GM12878 (cell line): ENCODE results near the gene RNF223. TPM values are rescaled to one million over a fixed set of nuclear protein-coding genes. Genes with fewer than 3 reads are reported as not detected.
A peak's percentile ranks its signal among the peaks of the same experiment; 100 is the strongest.

Source experiments
- ATAC-seq: fragments of 200-7000 bp; cut with Tn5 transposase; 3 replicates; pipeline ENCODE4 v1.9.1; 2020; ENCODE audit warnings: mild to moderate bottlenecking, moderate library complexity
- BruUV-seq: library from RNA; stranded (reverse); fragments of 400-500 nt; replicated peaks from 2 replicates; lab custom pipeline; 2021; lab: Mats Ljungman, UMichigan
- CTCF ChIA-PET: fragments of 300-600 bp; sonication (Branson Sonifier 250); formaldehyde crosslinking; extraction: SDS; loops from one replicate; lab custom pipeline; 2021; ENCODE audit warnings: inconsistent platforms; lab: Yijun Ruan, JAX
- POLR2A ChIA-PET: fragments of 350-600 bp; formaldehyde crosslinking; extraction: SDS; loops from one replicate; lab custom pipeline; 2021; ENCODE audit warnings: inconsistent platforms; lab: Charles Lee
- RAD21 ChIA-PET: fragments of 300-600 bp; sonication (Branson Sonifier 250); formaldehyde crosslinking; loops from one replicate; lab custom pipeline; 2023; ENCODE audit warnings: antibody characterized with exemption; ENCODE audit not compliant: unreplicated experiment; lab: Charles Lee
- SMC1A ChIA-PET: fragments of 300-600 bp; sonication (Branson Sonifier 250); formaldehyde crosslinking; loops from one replicate; lab custom pipeline; 2023; ENCODE audit not compliant: unreplicated experiment, uncharacterized antibody; lab: Charles Lee
- DNase-seq: peaks from one replicate; pipeline ENCODE4 v3.0.0-alpha.2; 2011; ENCODE audit warnings: low read depth, low spot score
- FAIRE-seq: peaks from 3 replicates; lab custom pipeline; 2011; peaks lifted over from hg19 to GRCh38; lab: Jason Lieb, UNC
- H2AFZ ChIP-seq: 2 replicates; pipeline ENCODE4 v1.6.0; 2011; ENCODE audit warnings: low read depth, low read length, control low read depth; ENCODE audit not compliant: control insufficient read depth
- H3K27ac ChIP-seq: 2 replicates; pipeline ENCODE4 v1.5.1; 2011; ENCODE audit warnings: control low read depth; ENCODE audit not compliant: control insufficient read depth, insufficient read depth
- H3K27me3 ChIP-seq, 2 experiments: replicated peaks in 1 of 2; 2 replicates each; pipeline versions ENCODE4 v1.6.0 to v1.6.1; 2011; ENCODE audit warnings: low read length in 1 of 2; ENCODE audit not compliant: control insufficient read depth in 2 of 2, insufficient read depth in 2 of 2
- H3K36me3 ChIP-seq, 2 experiments: 2 replicates each; pipeline ENCODE4 v1.5.1; 2011; ENCODE audit warnings: low read length in 1 of 2; ENCODE audit not compliant: control insufficient read depth in 2 of 2, insufficient read depth in 2 of 2
- H3K4me1 ChIP-seq: 2 replicates; pipeline ENCODE4 v1.6.1; 2011; ENCODE audit warnings: mild to moderate bottlenecking, low read length, moderate library complexity, mixed read lengths; ENCODE audit not compliant: control insufficient read depth, insufficient read depth
- H3K4me2 ChIP-seq: 2 replicates; pipeline ENCODE4 v1.6.0; 2011; ENCODE audit warnings: control low read depth; ENCODE audit not compliant: control insufficient read depth, insufficient read depth
- H3K4me3 ChIP-seq: fragments of 200-600 bp; sonication (generic); 2 replicates; pipeline ENCODE4 v1.5.1; 2016
- H3K79me2 ChIP-seq: 2 replicates; pipeline ENCODE4 v1.6.0; 2011; ENCODE audit warnings: low read length; ENCODE audit not compliant: control insufficient read depth, insufficient read depth
- H3K9ac ChIP-seq: 2 replicates; pipeline ENCODE4 v1.8.0; 2011; ENCODE audit warnings: low read length, control low read depth, mixed read lengths; ENCODE audit not compliant: control insufficient read depth, insufficient read depth
- H3K9me3 ChIP-seq: replicated peaks from 3 replicates; pipeline ENCODE4 v1.5.1; 2011; ENCODE audit warnings: mild to moderate bottlenecking, low read length; ENCODE audit not compliant: control insufficient read depth, insufficient read depth
- H4K20me1 ChIP-seq: 2 replicates; pipeline ENCODE4 v1.6.0; 2011; ENCODE audit not compliant: control insufficient read depth, insufficient read depth
- BACH1 ChIP-seq: fragments of 450-650 bp; IDR thresholded peaks from 2 replicates; pipeline ENCODE4 v1.6.1; 2017; ENCODE audit warnings: mild to moderate bottlenecking, borderline replicate concordance
- BHLHE40 ChIP-seq, 2 experiments: fragments of 450-650 bp in 1 of 2; IDR thresholded peaks; 2 replicates each; pipeline ENCODE4 v1.6.1; 2011 to 2017; ENCODE audit warnings: low read depth in 2 of 2, borderline replicate concordance in 1 of 2, improper control_type of control experiment in 1 of 2, low read length in 1 of 2, mild to moderate bottlenecking in 1 of 2
- CREB1 ChIP-seq: IDR thresholded peaks from 2 replicates; pipeline ENCODE4 v1.6.1; 2012; ENCODE audit warnings: low read depth, mild to moderate bottlenecking, inconsistent platforms
- EGR1 ChIP-seq, 2 experiments: IDR thresholded peaks; 1 replicate in 1 of 2; 2 replicates in 1 of 2; pipeline ENCODE4 v1.6.1; 2011 to 2012; ENCODE audit warnings: low read depth in 2 of 2, low read length in 2 of 2, borderline replicate concordance in 1 of 2, mild to moderate bottlenecking in 1 of 2, moderate library complexity in 1 of 2
- FOXK2 ChIP-seq: fragments of 450-650 bp; IDR thresholded peaks from 2 replicates; pipeline ENCODE4 v1.6.1; 2017; ENCODE audit warnings: mild to moderate bottlenecking, moderate library complexity
- GABPA ChIP-seq: IDR thresholded peaks from 2 replicates; pipeline ENCODE4 v1.6.1; 2014; ENCODE audit warnings: antibody characterized with exemption, low read depth, mild to moderate bottlenecking, inconsistent platforms
- IKZF1 ChIP-seq: fragments of 450-650 bp; conservative IDR thresholded peaks from 2 replicates; pipeline ENCODE4 v1.6.1; 2017; ENCODE audit warnings: antibody characterized with exemption, mild to moderate bottlenecking
- NR2F1 ChIP-seq: fragments of 450-650 bp; conservative IDR thresholded peaks from 2 replicates; pipeline ENCODE4 v1.6.1; 2017; ENCODE audit warnings: mild to moderate bottlenecking
- PAX5 ChIP-seq: IDR thresholded peaks from 2 replicates; pipeline ENCODE4 v1.6.1; 2011; ENCODE audit warnings: low read depth, low read length, borderline replicate concordance
- RAD21 ChIP-seq: IDR thresholded peaks from 2 replicates; pipeline ENCODE4 v1.6.1; 2011; ENCODE audit warnings: mild to moderate bottlenecking, low read depth, low read length, moderate library complexity; ENCODE audit not compliant: insufficient read depth
- RB1 ChIP-seq: fragments of 450-650 bp; formaldehyde crosslinking; IDR thresholded peaks from 2 replicates; pipeline ENCODE4 v1.6.1; 2017; ENCODE audit warnings: mild to moderate bottlenecking, borderline replicate concordance
- SMC3 ChIP-seq: IDR thresholded peaks from 2 replicates; pipeline ENCODE4 v1.6.1; 2011; ENCODE audit warnings: low read length, improper control_type of control experiment, borderline replicate concordance
- YY1 ChIP-seq: IDR thresholded peaks from 2 replicates; pipeline ENCODE4 v1.6.1; 2011; ENCODE audit warnings: low read depth, mild to moderate bottlenecking, low read length
- ZZZ3 ChIP-seq: IDR thresholded peaks from 2 replicates; pipeline ENCODE4 v1.6.1; 2011; ENCODE audit warnings: low read depth; ENCODE audit not compliant: control insufficient read depth, insufficient read length
- WGBS: methylation state at CpG from one replicate; pipeline ENCODE4 v1.1.6; 2016; ENCODE audit warnings: low lambda C conversion rate; ENCODE audit not compliant: insufficient replicate concordance, insufficient coverage; ENCODE audit errors: missing lambda C conversion rate; 5-methylcytosine and 5-hydroxymethylcytosine counted together
- in situ Hi-C: fragments of 300-500 bp; cut with MboI; formaldehyde crosslinking; loops from 9 replicates; pipeline ENCODE4 v1.14.3; 2018; ENCODE audit warnings: mixed read lengths
- intact Hi-C: fragments of 100-400 bp; cut with micrococcal nuclease; formaldehyde crosslinking; loops from one replicate; pipeline ENCODE4 v1.14.2; 2022; ENCODE audit not compliant: unreplicated experiment
- polyA plus RNA-seq, 11 experiments: library from polyadenylated mRNA; depleted of rRNA in 4 of 11; unstranded in 6 of 11; stranded (reverse) in 5 of 11; fragments of >200 nt; fragmentation: Nextera tagmentation in 4 of 11; fragmentation: Illumina TruSeq in 1 of 11; extraction: Ambion mirVana in 4 of 11; extraction: Trizol in 1 of 11; gene quantifications; 1 replicate in 1 of 11; 2 replicates in 10 of 11; pipeline versions ENCODE4 v1.2.1 to v1.2.3, GENCODE V29; 2011 to 2016; ENCODE audit warnings: inconsistent platforms in 2 of 11, missing spikeins in 2 of 11, low read depth in 1 of 11
- total RNA-seq, 4 experiments: library from RNA; depleted of rRNA in 3 of 4; stranded (reverse); fragments of >200 nt in 3 of 4; fragmentation: Illumina TruSeq in 1 of 4; extraction: Trizol in 1 of 4; gene quantifications; 2 replicates each; pipeline versions ENCODE4 v1.2.1 to v1.2.3, GENCODE V29; 2013 to 2021
- TF ChIP-seq, protein P1 (sequence below), 3 experiments: IDR thresholded peaks in 2 of 3; conservative IDR thresholded peaks in 1 of 3; 2 replicates each; pipeline ENCODE4 v1.5.1; 2011; ENCODE audit warnings: low read depth in 3 of 3, low read length in 3 of 3, mild to moderate bottlenecking in 3 of 3, control low read depth in 2 of 3, moderate library complexity in 2 of 3, inconsistent platforms in 1 of 3, mixed read lengths in 1 of 3; ENCODE audit not compliant: control insufficient read depth in 2 of 3, insufficient read depth in 1 of 3; ENCODE audit errors: extremely low read depth in 1 of 3
- TF ChIP-seq, protein P2 (sequence below): fragments of 450-650 bp; conservative IDR thresholded peaks from 2 replicates; pipeline ENCODE4 v1.6.1; 2017; ENCODE audit warnings: mild to moderate bottlenecking, moderate library complexity
- TF ChIP-seq, protein P3 (sequence below): fragments of 450-650 bp; IDR thresholded peaks from 2 replicates; pipeline ENCODE4 v1.6.1; 2014; ENCODE audit warnings: mild to moderate bottlenecking

Gene RNF223
- total and polyA plus RNA-seq, 10 of the 15 experiments (the other 5 are each of a cell fraction or from before 2014, with no cell fraction given): 0.06 TPM; not detected in 9

DNA sequence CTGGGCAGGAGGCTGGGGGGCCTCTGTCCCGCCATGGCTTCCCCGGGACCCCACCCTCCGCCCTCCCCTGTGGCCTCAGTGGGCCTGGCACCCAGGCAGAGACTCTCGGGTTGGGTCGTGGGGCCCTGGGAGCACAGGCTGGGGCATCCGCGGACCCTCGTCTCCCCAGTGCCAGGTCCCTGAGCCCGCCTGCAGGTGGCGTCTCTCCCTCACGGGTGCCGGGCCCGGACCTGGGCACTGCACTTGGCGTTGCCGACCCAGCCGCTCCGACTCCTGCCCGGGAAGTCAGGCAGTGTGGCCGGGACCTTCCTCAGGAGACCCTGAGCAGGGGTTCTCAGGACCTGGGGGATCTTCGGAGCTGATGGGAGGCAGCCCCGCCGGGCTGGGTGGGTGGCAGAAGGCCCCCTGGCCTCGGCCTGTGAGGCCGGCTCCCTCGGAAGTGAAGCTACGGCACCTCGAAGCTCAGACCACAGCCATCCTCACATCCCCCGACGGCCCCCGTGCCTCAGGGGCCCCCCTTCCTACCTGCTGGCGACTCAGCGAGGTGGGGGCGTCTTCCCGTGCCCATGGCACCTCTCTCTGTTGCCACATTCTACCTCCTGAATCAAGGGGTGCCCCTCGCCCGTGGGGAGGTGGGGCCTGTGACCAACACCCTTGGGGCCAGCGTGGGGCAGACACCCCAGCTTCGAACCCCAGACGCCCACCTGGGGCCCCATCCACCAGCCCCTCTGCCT lies 48.1 kb upstream of the RNF223 start:
- ChIA-PET RAD21 (interaction anchor here (0.6 to 5.6 kb wide), 23 partner anchors 14 to 183 kb away, joined by 3 to 92 read pairs (median 4); partner anchors contain the start of genes SDF4, TNFRSF4 and TTLL10), SMC1A (interaction anchor here (0.7 to 3.2 kb wide), 13 partner anchors 15 to 169 kb away, joined by 3 to 36 read pairs (median 5); no protein-coding TSS in a partner anchor), CTCF (interaction anchor here (0.7 to 6.3 kb wide), 30 partner anchors 8 to 183 kb away, joined by 3 to 100 read pairs (median 4); partner anchors contain the start of genes ISG15, SDF4 and TTLL10), POLR2A (interaction anchor here (0.6 to 2.2 kb wide), 6 partner anchors 49 to 170 kb away, joined by 3 to 19 read pairs (median 4); no protein-coding TSS in a partner anchor)
- intact Hi-C loops: loop anchor here (1.0 to 5.0 kb wide), 3 partner anchors 110 to 169 kb away; partner anchors contain the start of genes B3GALT6 and SDF4
- H3K9me3 ChIP-seq: no peaks in the 10 kb centered on the region; the same call in 2 of the 3 replicates
- no peak for DNase-seq
- under 1% methylated on average over 30 of the region's 39 CpGs for WGBS
- H3K4me1 ChIP-seq: 0 out of 2 replicates have a peak, but pooled peaks cover 4% of the 10 kb centered on the region
- H4K20me1 ChIP-seq: no peaks in the 10 kb centered on the region
- no peaks in the 10 kb centered on the region for H3K79me2 ChIP-seq
- peak overlapping the region; percentile 71 for H2AFZ ChIP-seq
- in situ Hi-C loops: no loop called here
- no peak for FAIRE-seq
- H3K9ac ChIP-seq: no peak overlapping the region
- H3K4me3 ChIP-seq: no peak overlapping the region
- H3K4me2 ChIP-seq: peak overlapping the region; percentile 87; the same call in 1 of the 2 replicates
- H3K27ac ChIP-seq: no peak overlapping the region
- BruUV-seq: no TSS peak
- no peaks in the 10 kb centered on the region for H3K36me3 ChIP-seq
- ATAC-seq: peak; percentile 99
- peaks cover 2 to 6% of the 10 kb centered on the region in 2 experiments; a peak in 3 of 4 replicates for H3K27me3 ChIP-seq
- peak; percentile 89 for TF ChIP-seq RAD21
- peak; percentile 31 to 48; a peak in 3 of 4 replicates for TF ChIP-seq BHLHE40 (IDR thresholded peaks at IDR 0.05; ENCODE audit: borderline replicate concordance in 1 of 2, low read depth in 2 of 2, low read length in 1 of 2)
- TF ChIP-seq EGR1 (IDR thresholded peaks at IDR 0.05; ENCODE audit: borderline replicate concordance in 1 of 2, low read depth in 2 of 2, low read length in 2 of 2): 0 out of 3 replicates have a peak, but pooled peaks of 1 of the 2 experiments have one; percentile 24
- peak; percentile 29; the same call in 1 of the 2 replicates for TF ChIP-seq PAX5
- TF ChIP-seq, protein P1, sequence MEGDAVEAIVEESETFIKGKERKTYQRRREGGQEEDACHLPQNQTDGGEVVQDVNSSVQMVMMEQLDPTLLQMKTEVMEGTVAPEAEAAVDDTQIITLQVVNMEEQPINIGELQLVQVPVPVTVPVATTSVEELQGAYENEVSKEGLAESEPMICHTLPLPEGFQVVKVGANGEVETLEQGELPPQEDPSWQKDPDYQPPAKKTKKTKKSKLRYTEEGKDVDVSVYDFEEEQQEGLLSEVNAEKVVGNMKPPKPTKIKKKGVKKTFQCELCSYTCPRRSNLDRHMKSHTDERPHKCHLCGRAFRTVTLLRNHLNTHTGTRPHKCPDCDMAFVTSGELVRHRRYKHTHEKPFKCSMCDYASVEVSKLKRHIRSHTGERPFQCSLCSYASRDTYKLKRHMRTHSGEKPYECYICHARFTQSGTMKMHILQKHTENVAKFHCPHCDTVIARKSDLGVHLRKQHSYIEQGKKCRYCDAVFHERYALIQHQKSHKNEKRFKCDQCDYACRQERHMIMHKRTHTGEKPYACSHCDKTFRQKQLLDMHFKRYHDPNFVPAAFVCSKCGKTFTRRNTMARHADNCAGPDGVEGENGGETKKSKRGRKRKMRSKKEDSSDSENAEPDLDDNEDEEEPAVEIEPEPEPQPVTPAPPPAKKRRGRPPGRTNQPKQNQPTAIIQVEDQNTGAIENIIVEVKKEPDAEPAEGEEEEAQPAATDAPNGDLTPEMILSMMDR (IDR thresholded peaks at IDR 0.05 in 2 of 3, conservative IDR thresholded peaks at IDR 0.05 in 1 of 3; ENCODE audit: control insufficient read depth in 2 of 3, extremely low read depth in 1 of 3, insufficient read depth in 1 of 3, low read depth in 3 of 3, low read length in 3 of 3): peak; percentile 73 to 98 (median 93); a peak in 5 of 6 replicates
- TF ChIP-seq SMC3: peak; percentile 98
- TF ChIP-seq FOXK2: no peak
- TF ChIP-seq IKZF1: peak; percentile 69
- TF ChIP-seq CREB1: no peak
- TF ChIP-seq, protein P2, sequence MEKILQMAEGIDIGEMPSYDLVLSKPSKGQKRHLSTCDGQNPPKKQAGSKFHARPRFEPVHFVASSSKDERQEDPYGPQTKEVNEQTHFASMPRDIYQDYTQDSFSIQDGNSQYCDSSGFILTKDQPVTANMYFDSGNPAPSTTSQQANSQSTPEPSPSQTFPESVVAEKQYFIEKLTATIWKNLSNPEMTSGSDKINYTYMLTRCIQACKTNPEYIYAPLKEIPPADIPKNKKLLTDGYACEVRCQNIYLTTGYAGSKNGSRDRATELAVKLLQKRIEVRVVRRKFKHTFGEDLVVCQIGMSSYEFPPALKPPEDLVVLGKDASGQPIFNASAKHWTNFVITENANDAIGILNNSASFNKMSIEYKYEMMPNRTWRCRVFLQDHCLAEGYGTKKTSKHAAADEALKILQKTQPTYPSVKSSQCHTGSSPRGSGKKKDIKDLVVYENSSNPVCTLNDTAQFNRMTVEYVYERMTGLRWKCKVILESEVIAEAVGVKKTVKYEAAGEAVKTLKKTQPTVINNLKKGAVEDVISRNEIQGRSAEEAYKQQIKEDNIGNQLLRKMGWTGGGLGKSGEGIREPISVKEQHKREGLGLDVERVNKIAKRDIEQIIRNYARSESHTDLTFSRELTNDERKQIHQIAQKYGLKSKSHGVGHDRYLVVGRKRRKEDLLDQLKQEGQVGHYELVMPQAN: no peak
- TF ChIP-seq, protein P3, sequence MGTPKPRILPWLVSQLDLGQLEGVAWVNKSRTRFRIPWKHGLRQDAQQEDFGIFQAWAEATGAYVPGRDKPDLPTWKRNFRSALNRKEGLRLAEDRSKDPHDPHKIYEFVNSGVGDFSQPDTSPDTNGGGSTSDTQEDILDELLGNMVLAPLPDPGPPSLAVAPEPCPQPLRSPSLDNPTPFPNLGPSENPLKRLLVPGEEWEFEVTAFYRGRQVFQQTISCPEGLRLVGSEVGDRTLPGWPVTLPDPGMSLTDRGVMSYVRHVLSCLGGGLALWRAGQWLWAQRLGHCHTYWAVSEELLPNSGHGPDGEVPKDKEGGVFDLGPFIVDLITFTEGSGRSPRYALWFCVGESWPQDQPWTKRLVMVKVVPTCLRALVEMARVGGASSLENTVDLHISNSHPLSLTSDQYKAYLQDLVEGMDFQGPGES: 0 out of 2 replicates have a peak, but pooled peaks have one; percentile 24
- TF ChIP-seq BACH1: peak; percentile 19; the same call in 1 of the 2 replicates
- TF ChIP-seq ZZZ3: no peak
- peak; percentile 74 for TF ChIP-seq YY1
- peak; percentile 30; the same call in 1 of the 2 replicates for TF ChIP-seq NR2F1
- no peak for TF ChIP-seq GABPA
- TF ChIP-seq RB1: peak; percentile 45; the same call in 1 of the 2 replicates
